AG04449 (cell line): Measurements from ENCODE around the gene TTLL13.
"Not testable (repeated sequence)": the region's sequence is repeated elsewhere in the genome, so short reads cannot be mapped to it uniquely, and the experiment has no call there.

Experiments used
- CTCF ChIA-PET: fragments of 350-600 bp; formaldehyde crosslinking; extraction: SDS; loops from one replicate; lab custom pipeline; 2021; ENCODE audit warnings: antibody characterized with exemption; lab: Yijun Ruan, JAX
- POLR2A ChIA-PET: fragments of 400-600, 350-600 bp; formaldehyde crosslinking; extraction: SDS; loops from one replicate; lab custom pipeline; 2020; ENCODE audit warnings: antibody characterized with exemption, inconsistent platforms; lab: Yijun Ruan, JAX
- DNase-seq: peaks from one replicate; pipeline ENCODE4 v3.0.0-alpha.2; 2010; ENCODE audit warnings: low read depth, low spot score
- H3K4me3 ChIP-seq: 2 replicates; pipeline ENCODE4 v1.5.1; 2011; ENCODE audit warnings: low read depth, mild to moderate bottlenecking, control low read depth, low read length
- CTCF ChIP-seq: IDR thresholded peaks from one replicate; pipeline ENCODE4 v1.5.1; 2011; ENCODE audit warnings: mild to moderate bottlenecking, moderate library complexity, low read length, control low read depth, inconsistent platforms; ENCODE audit not compliant: insufficient read depth; ENCODE audit errors: missing control alignments

TTLL13 gene

GRCh38 chr15:90286678-90287077, 37.3 kb downstream of the TTLL13 start:
- peak; percentile 31 for TF ChIP-seq CTCF
- no peak for DNase-seq
- H3K4me3 ChIP-seq: no peak overlapping the region
- POLR2A ChIA-PET: interaction anchor here (0.7 kb wide), 1 partner anchor 215 kb away, joined by 4 read pairs; no protein-coding TSS in a partner anchor
- CTCF ChIA-PET: interaction anchor here (0.9 to 4.2 kb wide), 4 partner anchors 9 to 18 kb away, joined by 4 to 16 read pairs (median 8); no protein-coding TSS in a partner anchor

- TF ChIP-seq CTCF: no peak
- CTCF ChIA-PET: interaction anchor here (0.9 to 4.2 kb wide), 4 partner anchors 9 to 19 kb away, joined by 4 to 16 read pairs (median 8); no protein-coding TSS in a partner anchor
- DNase-seq: no peak
Observed at GRCh38 chr15:90287101-90287500, 37.7 kb downstream of the TTLL13 start.

GRCh38 chr15:90287946-90288345, 38.6 kb downstream of the TTLL13 start:
- no peak overlapping the region for H3K4me3 ChIP-seq
- DNase-seq: no peak
- ChIA-PET POLR2A (no interaction called here), CTCF (interaction anchor here (2.0 to 4.2 kb wide), 2 partner anchors 8 to 10 kb away, joined by 5 to 16 read pairs; no protein-coding TSS in a partner anchor)
- TF ChIP-seq CTCF: no peak

More at GRCh38 chr15:90287101-90287500, 37.7 kb downstream of the TTLL13 start:
- H3K4me3 ChIP-seq: no peak overlapping the region
- POLR2A ChIA-PET: interaction anchor here (0.7 kb wide), 1 partner anchor 215 kb away, joined by 4 read pairs; no protein-coding TSS in a partner anchor

- H3K4me3 ChIP-seq: no peak overlapping the region
- ChIA-PET CTCF (interaction anchor here (1.3 to 4.8 kb wide), 9 partner anchors 8 to 189 kb away, joined by 4 to 39 read pairs (median 13); partner anchors contain the start of gene NGRN), POLR2A (no interaction called here)
- no peak for TF ChIP-seq CTCF
- DNase-seq: no peak
Observed at GRCh38 chr15:90291679-90292356, 42.5 kb downstream of the TTLL13 start.

GRCh38 chr15:90293040-90293810, 43.9 kb downstream of the TTLL13 start:
- CTCF ChIA-PET: interaction anchor here (0.7 to 4.8 kb wide), 32 partner anchors 9 to 640 kb away, joined by 3 to 39 read pairs (median 4); partner anchors contain the start of genes CIB1, GDPGP1, HDDC3 and NGRN
- H3K4me3 ChIP-seq, DNase-seq, POLR2A ChIA-PET: not testable (repeated sequence)
- peak; percentile 78 for TF ChIP-seq CTCF
